ENCODE data around the gene GTF2IRD1. TPM values are rescaled to one million over a fixed set of nuclear protein-coding genes. Genes with fewer than 3 reads are reported as not detected.

The GTF2IRD1 gene
- total RNA-seq (2014; rRNA removed) (14.9 and 21.9 TPM in 2 replicates), Bru-seq, nascent RNA (percentile 70 among the genes with signal in this experiment), BruChase-seq, experiment 1, labeled RNA remaining after a 6-hour chase (percentile 75 among the genes with signal in this experiment), BruChase-seq, experiment 2, labeled RNA remaining after a 2-hour chase (percentile 68 among the genes with signal in this experiment)
- long read RNA-seq, transcript GTF2IRD1-202 (27 exons, 3,077 nt) = minor isoform, 5 of 59 reads
- long read RNA-seq, transcript GTF2IRD1-201 (27 exons, 3,430 nt) = major isoform, 6 of 59 reads
- long read RNA-seq, partial matches to known transcripts = 25 of 59 reads
- long read RNA-seq, other reads (novel, unspliced or antisense) = 22 of 59 reads

DNA sequence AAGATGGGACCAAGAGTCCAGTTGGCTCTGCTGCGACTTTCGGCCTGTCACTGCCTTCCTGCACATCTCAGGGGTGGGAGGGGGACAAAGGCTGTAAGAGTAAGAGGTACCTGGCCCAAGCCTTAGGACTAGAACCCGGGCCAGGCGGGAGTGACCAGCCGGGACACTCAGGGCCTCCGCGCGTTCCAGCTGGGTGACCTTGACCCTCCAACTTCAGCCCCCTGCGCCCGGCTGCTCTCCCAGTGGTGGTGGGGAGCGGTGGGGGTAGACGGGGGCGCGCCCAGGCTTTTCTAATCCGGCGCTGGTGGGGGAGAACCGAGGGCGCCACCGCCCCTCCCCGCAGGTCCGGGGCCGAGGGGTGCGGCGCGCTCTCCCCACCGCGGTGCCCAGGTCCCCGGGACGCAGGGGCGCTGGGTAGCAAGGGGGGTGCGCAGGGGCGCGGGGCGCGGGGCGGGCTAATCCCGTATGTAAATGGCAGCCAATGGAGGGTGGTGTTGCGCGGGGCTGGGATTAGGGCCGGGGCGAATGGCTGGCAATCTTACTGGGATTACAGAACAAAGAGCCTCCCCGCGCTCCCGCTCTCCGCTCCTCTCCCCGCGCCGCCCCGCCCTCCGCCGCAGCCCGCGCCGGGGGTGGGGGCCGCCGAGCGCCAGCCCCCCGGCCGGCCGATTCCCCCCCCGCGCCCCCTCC, at the start of gene GTF2IRD1:
TSS of gene GTF2IRD1 (plus strand) at position 585 of the 690 bp plus-strand sequence. CDS start 54,175 bp downstream, outside the sequence.
- Histone ChIP-seq H3K9me3 (ENCODE audit: low read length) (no peaks in the 10 kb centered on the region), H3K4me1 (ENCODE audit: insufficient read depth, low read length) (peaks cover 22% of the 10 kb centered on the region)
- no TSS peak for BruUV-seq (replicated peaks)

GRCh38 chr7:74404388-74404700, 49.4 kb upstream of the GTF2IRD1 start:
- no peak overlapping the region for H3K27ac ChIP-seq (ENCODE audit: low read length)
- no peaks in the 10 kb centered on the region for H3K27me3 ChIP-seq (ENCODE audit: low read length)
- H2AFZ ChIP-seq (ENCODE audit: low read length) = no peak overlapping the region
- H3K9me3 ChIP-seq (ENCODE audit: low read length) = no peaks in the 10 kb centered on the region
- POLR2A ChIA-PET (ENCODE audit: unreplicated experiment) = no interaction called here
- H4K20me1 ChIP-seq (ENCODE audit: low read length) = no peaks in the 10 kb centered on the region
- H3K79me2 ChIP-seq (ENCODE audit: low read length) = no peaks in the 10 kb centered on the region
- no peak for DNase-seq
- BruUV-seq (replicated peaks) = no TSS peak
- no peak overlapping the region for H3K9ac ChIP-seq (ENCODE audit: low read length)
- no peak overlapping the region for H3K4me2 ChIP-seq (ENCODE audit: low read length)
- CTCF ChIA-PET = no interaction called here
- no peak overlapping the region for H3K4me3 ChIP-seq (ENCODE audit: low read length)
- H3K9me2 ChIP-seq (replicated peaks; ENCODE audit: low read length) = no peaks in the 10 kb centered on the region
- H3K36me3 ChIP-seq (ENCODE audit: low read depth, low read length) = no peaks in the 10 kb centered on the region
- intact Hi-C loops (cut with micrococcal nuclease) = no loop called here
- no peak for ATAC-seq
- H3F3A ChIP-seq (ENCODE audit: low read length, unreplicated experiment) = no peaks in the 10 kb centered on the region
- TF ChIP-seq, protein P1, sequence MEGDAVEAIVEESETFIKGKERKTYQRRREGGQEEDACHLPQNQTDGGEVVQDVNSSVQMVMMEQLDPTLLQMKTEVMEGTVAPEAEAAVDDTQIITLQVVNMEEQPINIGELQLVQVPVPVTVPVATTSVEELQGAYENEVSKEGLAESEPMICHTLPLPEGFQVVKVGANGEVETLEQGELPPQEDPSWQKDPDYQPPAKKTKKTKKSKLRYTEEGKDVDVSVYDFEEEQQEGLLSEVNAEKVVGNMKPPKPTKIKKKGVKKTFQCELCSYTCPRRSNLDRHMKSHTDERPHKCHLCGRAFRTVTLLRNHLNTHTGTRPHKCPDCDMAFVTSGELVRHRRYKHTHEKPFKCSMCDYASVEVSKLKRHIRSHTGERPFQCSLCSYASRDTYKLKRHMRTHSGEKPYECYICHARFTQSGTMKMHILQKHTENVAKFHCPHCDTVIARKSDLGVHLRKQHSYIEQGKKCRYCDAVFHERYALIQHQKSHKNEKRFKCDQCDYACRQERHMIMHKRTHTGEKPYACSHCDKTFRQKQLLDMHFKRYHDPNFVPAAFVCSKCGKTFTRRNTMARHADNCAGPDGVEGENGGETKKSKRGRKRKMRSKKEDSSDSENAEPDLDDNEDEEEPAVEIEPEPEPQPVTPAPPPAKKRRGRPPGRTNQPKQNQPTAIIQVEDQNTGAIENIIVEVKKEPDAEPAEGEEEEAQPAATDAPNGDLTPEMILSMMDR (conservative IDR thresholded peaks at IDR 0.05; ENCODE audit: low read depth, low read length) = no peak
- no peak for TF ChIP-seq EZH2phosphoT487 (IDR thresholded peaks at IDR 0.05; ENCODE audit: borderline replicate concordance, low read length)
- TF ChIP-seq EZH2 (IDR thresholded peaks at IDR 0.05; ENCODE audit: low read length, unreplicated experiment) = no peak
- H3K4me1 ChIP-seq (ENCODE audit: insufficient read depth, low read length) = no peaks in the 10 kb centered on the region

More for the DNA sequence above, at the start of gene GTF2IRD1:
- intact Hi-C loops (cut with micrococcal nuclease) = no loop called here
- peaks cover 5% of the 10 kb centered on the region for H3F3A ChIP-seq (ENCODE audit: low read length, unreplicated experiment)
- DNase-seq (peak; percentile 55), ATAC-seq (peak; percentile 40)
- no peaks in the 10 kb centered on the region for H4K20me1 ChIP-seq (ENCODE audit: low read length)
- H3K4me2 ChIP-seq (ENCODE audit: low read length) = peak within 1 kb of the TSS; percentile 97
- H3K9ac ChIP-seq (ENCODE audit: low read length) = peak within 1 kb of the TSS; percentile 87
- peak within 1 kb of the TSS; percentile 77 for H2AFZ ChIP-seq (ENCODE audit: low read length)
- TF ChIP-seq, protein P1 (conservative IDR thresholded peaks at IDR 0.05; ENCODE audit: low read depth, low read length) = no peak
- no peak for TF ChIP-seq EZH2phosphoT487 (IDR thresholded peaks at IDR 0.05; ENCODE audit: borderline replicate concordance, low read length)
- no peak for TF ChIP-seq EZH2 (IDR thresholded peaks at IDR 0.05; ENCODE audit: low read length, unreplicated experiment)
- H3K4me3 ChIP-seq (ENCODE audit: low read length) = peak within 1 kb of the TSS; percentile 79
- ChIA-PET CTCF (no interaction called here), POLR2A (ENCODE audit: unreplicated experiment) (no interaction called here)
- no peaks in the 10 kb centered on the region for H3K9me2 ChIP-seq (replicated peaks; ENCODE audit: low read length)
- peaks cover 44% of the 10 kb centered on the region for H3K79me2 ChIP-seq (ENCODE audit: low read length)
- no peaks in the 10 kb centered on the region for H3K27me3 ChIP-seq (ENCODE audit: low read length)
- no peaks in the 10 kb centered on the region for H3K36me3 ChIP-seq (ENCODE audit: low read depth, low read length)
- H3K27ac ChIP-seq (ENCODE audit: low read length) = peak within 1 kb of the TSS; percentile 100

DNA sequence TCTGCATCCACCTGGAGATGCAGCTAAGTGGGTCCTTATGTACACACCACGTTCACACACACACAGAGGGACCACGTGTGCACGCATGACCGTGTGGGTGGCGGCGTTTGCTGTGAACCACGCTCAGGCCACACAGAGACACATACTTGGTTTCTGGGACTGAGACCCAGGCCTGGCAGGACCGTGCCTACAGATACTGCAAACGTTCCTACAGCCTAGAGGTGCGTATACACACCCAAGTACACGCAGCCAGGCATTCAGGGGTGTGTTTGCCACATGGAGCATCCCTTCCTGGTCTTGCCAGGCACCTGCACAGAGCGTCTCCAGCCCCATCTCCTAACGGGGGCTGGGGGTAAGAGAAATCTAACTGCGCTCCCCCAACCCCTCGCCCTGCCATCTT, 49.0 kb upstream of the GTF2IRD1 start:
- H3K27me3 ChIP-seq (ENCODE audit: low read length) = no peaks in the 10 kb centered on the region
- DNase-seq = no peak
- no peaks in the 10 kb centered on the region for H3K36me3 ChIP-seq (ENCODE audit: low read depth, low read length)
- no peak overlapping the region for H3K9ac ChIP-seq (ENCODE audit: low read length)
- H3K27ac ChIP-seq (ENCODE audit: low read length) = no peak overlapping the region
- intact Hi-C loops (cut with micrococcal nuclease) = no loop called here
- ChIA-PET CTCF (no interaction called here), POLR2A (ENCODE audit: unreplicated experiment) (no interaction called here)
- H4K20me1 ChIP-seq (ENCODE audit: low read length) = no peaks in the 10 kb centered on the region
- H3K79me2 ChIP-seq (ENCODE audit: low read length) = no peaks in the 10 kb centered on the region
- no peaks in the 10 kb centered on the region for H3F3A ChIP-seq (ENCODE audit: low read length, unreplicated experiment)
- H2AFZ ChIP-seq (ENCODE audit: low read length) = no peak overlapping the region
- H3K9me3 ChIP-seq (ENCODE audit: low read length) = no peaks in the 10 kb centered on the region
- H3K9me2 ChIP-seq (replicated peaks; ENCODE audit: low read length) = no peaks in the 10 kb centered on the region
- BruUV-seq (replicated peaks) = TSS peak; percentile 34
- no peak for TF ChIP-seq EZH2 (IDR thresholded peaks at IDR 0.05; ENCODE audit: low read length, unreplicated experiment)
- TF ChIP-seq EZH2phosphoT487 (IDR thresholded peaks at IDR 0.05; ENCODE audit: borderline replicate concordance, low read length) = no peak
- TF ChIP-seq, protein P1 (conservative IDR thresholded peaks at IDR 0.05; ENCODE audit: low read depth, low read length) = no peak
- no peak overlapping the region for H3K4me3 ChIP-seq (ENCODE audit: low read length)
- no peaks in the 10 kb centered on the region for H3K4me1 ChIP-seq (ENCODE audit: insufficient read depth, low read length)
- ATAC-seq = no peak
- no peak overlapping the region for H3K4me2 ChIP-seq (ENCODE audit: low read length)

All from PC-3 (cell line).